ENCODE measurements around the gene SLC25A27. TPM values are rescaled to one million over a fixed set of nuclear protein-coding genes. Genes with fewer than 3 reads are reported as not detected.

SLC25A27 gene
- total and polyA plus RNA-seq, 2 of the 4 experiments (the other 2 are of a cell fraction): 1.3 TPM; not detected in 1

DNA sequence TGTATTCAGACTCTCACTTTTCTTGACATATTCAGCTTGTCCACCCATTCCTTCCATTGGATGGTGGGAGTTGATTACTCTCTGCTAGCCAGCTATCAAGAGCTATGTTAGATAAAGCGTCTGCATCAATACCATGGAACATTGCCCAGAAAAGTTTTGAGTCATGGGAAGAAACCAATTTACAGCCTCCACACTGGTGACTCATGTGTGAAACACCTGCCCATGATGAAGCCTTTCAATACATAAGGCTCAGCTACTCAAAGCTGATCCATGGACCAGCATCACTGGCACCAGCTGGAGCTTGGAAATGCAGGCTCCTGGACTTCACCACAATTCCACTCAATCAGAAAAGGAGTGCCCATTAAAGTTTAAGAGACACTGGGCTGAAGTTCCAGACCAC, 66.3 kb downstream of the SLC25A27 start:
- dilution Hi-C loops (cut with HindIII; ENCODE audit: low sequenced_read_pairs, unreplicated experiment) (no loop called here), in situ Hi-C loops (cut with MboI; ENCODE audit: low sequenced_read_pairs) (no loop called here), intact Hi-C loops (cut with micrococcal nuclease) (no loop called here)
- H3K4me2 ChIP-seq (ENCODE audit: low read depth, low read length): no peak overlapping the region
- ATAC-seq (ENCODE audit: low read depth) (no peak), DNase-seq (peak; percentile 41)
- H2BK15ac ChIP-seq (ENCODE audit: low read depth, low read length): no peak overlapping the region
- no peaks in the 10 kb centered on the region for H3K27me3 ChIP-seq (ENCODE audit: control insufficient read depth, insufficient read depth, low read length)
- no peaks in the 10 kb centered on the region for H3K79me1 ChIP-seq (ENCODE audit: low read depth in 1 of 2, low read length in 2 of 2)
- no peaks in the 10 kb centered on the region for H3K4me1 ChIP-seq (ENCODE audit: control insufficient read depth, insufficient read depth, low read length)
- H2AK9ac ChIP-seq (replicated peaks; ENCODE audit: low read depth, low read length, poor library complexity): no peak overlapping the region
- no peak overlapping the region for H4K8ac ChIP-seq (ENCODE audit: low read depth in 2 of 2, low read length in 2 of 2)
- no peak for TF ChIP-seq CTCF (conservative IDR thresholded peaks at IDR 0.05; ENCODE audit: low read depth, low read length)
- no peak for TF ChIP-seq RCOR1 (IDR thresholded peaks at IDR 0.05; ENCODE audit: insufficient replicate concordance, low read length)
- TF ChIP-seq CEBPB (IDR thresholded peaks at IDR 0.05; ENCODE audit: low read depth, low read length): no peak
- no peak for TF ChIP-seq SMC3 (IDR thresholded peaks at IDR 0.05; ENCODE audit: low read depth, low read length)
- TF ChIP-seq, protein P1, sequence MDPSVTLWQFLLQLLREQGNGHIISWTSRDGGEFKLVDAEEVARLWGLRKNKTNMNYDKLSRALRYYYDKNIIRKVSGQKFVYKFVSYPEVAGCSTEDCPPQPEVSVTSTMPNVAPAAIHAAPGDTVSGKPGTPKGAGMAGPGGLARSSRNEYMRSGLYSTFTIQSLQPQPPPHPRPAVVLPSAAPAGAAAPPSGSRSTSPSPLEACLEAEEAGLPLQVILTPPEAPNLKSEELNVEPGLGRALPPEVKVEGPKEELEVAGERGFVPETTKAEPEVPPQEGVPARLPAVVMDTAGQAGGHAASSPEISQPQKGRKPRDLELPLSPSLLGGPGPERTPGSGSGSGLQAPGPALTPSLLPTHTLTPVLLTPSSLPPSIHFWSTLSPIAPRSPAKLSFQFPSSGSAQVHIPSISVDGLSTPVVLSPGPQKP (IDR thresholded peaks at IDR 0.05; ENCODE audit: borderline replicate concordance, low read depth, low read length): no peak
- TF ChIP-seq NFE2L2 (IDR thresholded peaks at IDR 0.05; ENCODE audit: low read depth, low read length): no peak
- no peak for TF ChIP-seq FOS (IDR thresholded peaks at IDR 0.05; ENCODE audit: low read depth, low read length)
- TF ChIP-seq RAD21 (IDR thresholded peaks at IDR 0.05; ENCODE audit: low read length): no peak
- no peak for TF ChIP-seq RFX5 (IDR thresholded peaks at IDR 0.05; ENCODE audit: low read depth, low read length)
- TF ChIP-seq BHLHE40 (IDR thresholded peaks at IDR 0.05; ENCODE audit: low read depth, low read length): no peak
- no peak for TF ChIP-seq MAZ (IDR thresholded peaks at IDR 0.05; ENCODE audit: borderline replicate concordance, low read depth, low read length)
- TF ChIP-seq CHD1 (IDR thresholded peaks at IDR 0.05; ENCODE audit: low read depth, low read length): no peak
- TF ChIP-seq POLR2A (IDR thresholded peaks at IDR 0.05; ENCODE audit: low read depth, low read length): no peak
- TF ChIP-seq MAFK (IDR thresholded peaks at IDR 0.05; ENCODE audit: low read depth, low read length): no peak
- TF ChIP-seq USF2 (IDR thresholded peaks at IDR 0.05; ENCODE audit: low read depth, low read length): no peak
- TF ChIP-seq MXI1 (IDR thresholded peaks at IDR 0.05; ENCODE audit: borderline replicate concordance, low read depth, low read length): no peak
- POLR2A ChIA-PET (ENCODE audit: unreplicated experiment): no interaction called here
- no peak overlapping the region for H2AFZ ChIP-seq (replicated peaks; ENCODE audit: low read length, poor library complexity)
- H3K4ac ChIP-seq (ENCODE audit: low read depth, low read length): no peak overlapping the region
- CTCF ChIA-PET: no interaction called here
- no TSS peak for BruUV-seq (replicated peaks)
- no peak overlapping the region for H3K56ac ChIP-seq (ENCODE audit: extremely low read depth, insufficient read depth, low read length)
- no peak overlapping the region for H3K4me3 ChIP-seq (ENCODE audit: insufficient read depth, low read depth, low read length)
- no peak overlapping the region for H2BK120ac ChIP-seq (ENCODE audit: low read depth, low read length)
- H4K91ac ChIP-seq (ENCODE audit: insufficient read depth, low read depth, low read length): no peak overlapping the region
- H3K14ac ChIP-seq (replicated peaks; ENCODE audit: low read depth, low read length): no peak overlapping the region
- no peak overlapping the region for H3K18ac ChIP-seq (ENCODE audit: low read depth, low read length)
- H3K9ac ChIP-seq (ENCODE audit: low read depth, low read length): no peak overlapping the region
- no peaks in the 10 kb centered on the region for H3K9me3 ChIP-seq (ENCODE audit: control insufficient read depth, insufficient read depth, low read length)
- H3K27ac ChIP-seq (ENCODE audit: insufficient read depth, low read length): no peak overlapping the region
- H3K36me3 ChIP-seq (ENCODE audit: control insufficient read depth, insufficient read depth, low read length): no peaks in the 10 kb centered on the region
- no peak overlapping the region for H2BK5ac ChIP-seq (ENCODE audit: low read depth, low read length, poor library complexity, severe bottlenecking)
- no peak overlapping the region for H3K23ac ChIP-seq (ENCODE audit: low read depth, low read length)
- no peak overlapping the region for H2BK20ac ChIP-seq (ENCODE audit: low read depth, low read length)
- H3K9me1 ChIP-seq (ENCODE audit: insufficient read depth, low read length): no peaks in the 10 kb centered on the region
- H4K5ac ChIP-seq (ENCODE audit: low read depth, low read length): no peak overlapping the region
- no peak overlapping the region for H2AK5ac ChIP-seq (ENCODE audit: low read depth, low read length)
- H4K20me1 ChIP-seq (ENCODE audit: insufficient read depth, low read length): no peaks in the 10 kb centered on the region
- no CpG with 5 or more reads among the region's 1 CpG for WGBS, 2 experiments (ENCODE audit: extremely low coverage in 2 of 2, insufficient read length in 1 of 2)

Data from IMR-90 (cell line).